A673 (cell line): ENCODE measurements around the gene ZNF24. TPM values are rescaled to one million over a fixed set of nuclear protein-coding genes. Genes with fewer than 3 reads are reported as not detected.

ENCODE experiments used
- BruUV-seq: library from RNA; stranded (reverse); fragments of 400-500 nt; replicated peaks from 2 replicates; lab custom pipeline; 2021; lab: Mats Ljungman, UMichigan
- CTCF ChIA-PET: fragments of 300-600 bp; sonication (Branson Sonifier 250); formaldehyde crosslinking; loops from one replicate; lab custom pipeline; 2022; ENCODE audit warnings: antibody characterized with exemption; lab: Charles Lee
- POLR2A ChIA-PET: fragments of 300-600 bp; sonication (Branson Sonifier 250); formaldehyde crosslinking; loops from one replicate; lab custom pipeline; 2022; ENCODE audit warnings: antibody characterized with exemption; ENCODE audit not compliant: low non-redundant PET; lab: Charles Lee
- DNase-seq: peaks from one replicate; pipeline ENCODE4 v3.0.0-alpha.2; 2015; ENCODE audit warnings: low spot score
- H3K27ac ChIP-seq: fragments of 200-600 bp; sonication (generic); 2 replicates; pipeline ENCODE4 v1.5.1; 2016; ENCODE audit warnings: mixed run types, low read depth, mild to moderate bottlenecking, mixed read lengths, antibody characterized with exemption, low read length; ENCODE audit not compliant: poor library complexity, severe bottlenecking
- H3K27me3 ChIP-seq: fragments of 200-600 bp; sonication (generic); replicated peaks from 2 replicates; pipeline ENCODE4 v1.6.1; 2017; ENCODE audit warnings: mixed run types, low read depth, mild to moderate bottlenecking, mixed read lengths, antibody characterized with exemption, low read length; ENCODE audit not compliant: insufficient read depth, poor library complexity
- H3K36me3 ChIP-seq: fragments of 200-600 bp; sonication (generic); 2 replicates; pipeline ENCODE4 v1.6.1; 2016; ENCODE audit warnings: mixed run types, mild to moderate bottlenecking, mixed read lengths, antibody characterized with exemption, low read length; ENCODE audit not compliant: insufficient read depth, poor library complexity, severe bottlenecking
- H3K4me1 ChIP-seq: fragments of 200-600 bp; sonication (generic); 2 replicates; pipeline ENCODE4 v1.6.1; 2017; ENCODE audit warnings: mixed run types, mild to moderate bottlenecking, mixed read lengths, antibody characterized with exemption, low read length; ENCODE audit not compliant: insufficient read depth, poor library complexity, severe bottlenecking
- H3K4me3 ChIP-seq: fragments of 200-600 bp; sonication (generic); 2 replicates; pipeline ENCODE4 v1.5.1; 2016; ENCODE audit warnings: low read depth, mixed run types, mild to moderate bottlenecking, mixed read lengths, low read length; ENCODE audit not compliant: poor library complexity, severe bottlenecking
- H3K9me3 ChIP-seq: fragments of 200-600 bp; sonication (generic); 2 replicates; pipeline ENCODE4 v1.6.1; 2016; ENCODE audit warnings: mixed run types, low read depth, mild to moderate bottlenecking, mixed read lengths, antibody characterized with exemption, low read length; ENCODE audit not compliant: poor library complexity, severe bottlenecking
- CTCF ChIP-seq: fragments of 300-800, 200-600 bp; sonication (generic); conservative IDR thresholded peaks from 2 replicates; pipeline ENCODE4 v1.5.1; 2017; ENCODE audit warnings: low read depth, mild to moderate bottlenecking, antibody characterized with exemption, low read length, moderate library complexity, mixed read lengths
- EZH2 ChIP-seq: fragments of 200-600 bp; sonication (generic); IDR thresholded peaks from 2 replicates; pipeline ENCODE4 v1.6.1; 2017; ENCODE audit warnings: borderline replicate concordance, low read depth, mild to moderate bottlenecking, mixed read lengths, antibody characterized with exemption, low read length; ENCODE audit not compliant: poor library complexity, severe bottlenecking
- intact Hi-C: fragments of 100-400 bp; cut with micrococcal nuclease; formaldehyde crosslinking; loops from one replicate; pipeline ENCODE4 v1.10.0; 2022; ENCODE audit not compliant: unreplicated experiment
- total RNA-seq: library from RNA; stranded (reverse); gene quantifications from 2 replicates; pipeline ENCODE4 v1.2.3, GENCODE V29; 2021

Gene ZNF24
- total RNA-seq, 1 experiment from 2014 or later, result 63.3 TPM

GRCh38 chr18:35283923-35284794, 60.1 kb downstream of the ZNF24 start:
- H3K27me3 ChIP-seq, result no peaks in the 10 kb centered on the region
- ChIA-PET CTCF (no interaction called here), POLR2A (no interaction called here)
- H3K9me3 ChIP-seq, result peaks cover 31% of the 10 kb centered on the region
- no peaks in the 10 kb centered on the region for H3K4me1 ChIP-seq
- no peak for DNase-seq
- no peak overlapping the region for H3K27ac ChIP-seq
- intact Hi-C loops, result no loop called here
- no peak overlapping the region for H3K4me3 ChIP-seq
- TF ChIP-seq EZH2 (no peak), CTCF (no peak)
- no TSS peak for BruUV-seq
- H3K36me3 ChIP-seq, result no peaks in the 10 kb centered on the region

GRCh38 chr18:35282353-35282752, 61.9 kb downstream of the ZNF24 start:
- H3K27me3 ChIP-seq, result no peaks in the 10 kb centered on the region
- DNase-seq, result no peak
- TF ChIP-seq CTCF, result no peak
- TF ChIP-seq EZH2, result no peak
- peaks cover 31% of the 10 kb centered on the region for H3K9me3 ChIP-seq
- H3K27ac ChIP-seq, result no peak overlapping the region
- ChIA-PET CTCF (no interaction called here), POLR2A (no interaction called here)
- no TSS peak for BruUV-seq
- no peaks in the 10 kb centered on the region for H3K4me1 ChIP-seq
- intact Hi-C loops, result no loop called here
- H3K4me3 ChIP-seq, result no peak overlapping the region
- no peaks in the 10 kb centered on the region for H3K36me3 ChIP-seq

Other genes starting within 250 kb of the ZNF24 start
- gene ZNF397, start 103.4 kb downstream of the ZNF24 start, total RNA-seq, result 34.5 and 34.7 TPM in 2 replicates
- 17.0 and 18.1 TPM in 2 replicates for gene ZSCAN30, start 54.2 kb downstream of the ZNF24 start, total RNA-seq
- 0.84 and 0.94 TPM in 2 replicates for gene ZNF396, start 32.9 kb upstream of the ZNF24 start, total RNA-seq
- gene INO80C, start 153.5 kb upstream of the ZNF24 start, total RNA-seq, result 31.3 and 36.6 TPM in 2 replicates
- 25.6 and 30.7 TPM in 2 replicates for gene GALNT1, start 237.3 kb upstream of the ZNF24 start, total RNA-seq